H1 (cell line): Measurements from ENCODE around the gene TRPT1. TPM values are rescaled to one million over a fixed set of nuclear protein-coding genes. Genes with fewer than 3 reads are reported as not detected.

Source experiments
- CTCF ChIA-PET: fragments of 300-600 bp; sonication (Branson Sonifier 250); formaldehyde crosslinking; loops from one replicate; lab custom pipeline; 2021; ENCODE audit not compliant: partially characterized antibody; lab: Charles Lee
- POLR2A ChIA-PET: fragments of 300-600 bp; sonication (Branson Sonifier 250); formaldehyde crosslinking; loops from one replicate; lab custom pipeline; 2021; ENCODE audit warnings: inconsistent platforms; ENCODE audit not compliant: partially characterized antibody; lab: Charles Lee
- DNase-seq, 2 experiments: peaks; one replicate each; pipeline versions ENCODE4 v3.0.0 to v3.0.0-alpha.2; 2010 to 2022; ENCODE audit warnings: low spot score in 2 of 2, low read depth in 1 of 2, mixed read lengths in 1 of 2
- FAIRE-seq: peaks from 2 replicates; lab custom pipeline; 2011; peaks lifted over from hg19 to GRCh38; lab: Jason Lieb, UNC
- H2AFZ ChIP-seq: 2 replicates; pipeline ENCODE4 v1.8.1; 2012; ENCODE audit warnings: low read length, inconsistent platforms
- H2AK5ac ChIP-seq: 2 replicates; pipeline ENCODE4 v1.6.1; 2013; ENCODE audit warnings: low read depth, low read length
- H2BK120ac ChIP-seq: replicated peaks from 2 replicates; pipeline ENCODE3; 2013; ENCODE audit warnings: low read depth, low read length, inconsistent platforms
- H2BK12ac ChIP-seq: 2 replicates; pipeline ENCODE4 v1.6.1; 2013; ENCODE audit warnings: low read depth, low read length
- H2BK15ac ChIP-seq: 2 replicates; pipeline ENCODE4 v1.6.1; 2013; ENCODE audit warnings: low read length
- H2BK20ac ChIP-seq: 2 replicates; pipeline ENCODE4 v1.6.1; 2013; ENCODE audit warnings: low read length
- H2BK5ac ChIP-seq: 2 replicates; pipeline ENCODE4 v1.6.1; 2013; ENCODE audit warnings: low read depth, low read length
- H3K14ac ChIP-seq: 2 replicates; pipeline ENCODE4 v1.6.1; 2013; ENCODE audit warnings: inconsistent platforms; ENCODE audit not compliant: insufficient read length
- H3K18ac ChIP-seq: 2 replicates; pipeline ENCODE4 v1.6.1; 2013; ENCODE audit warnings: low read length; ENCODE audit errors: extremely low read depth
- H3K23ac ChIP-seq: 2 replicates; pipeline ENCODE4 v1.6.1; 2013; ENCODE audit warnings: inconsistent platforms; ENCODE audit not compliant: insufficient read length
- H3K23me2 ChIP-seq: 2 replicates; pipeline ENCODE4 v1.6.1; 2013; ENCODE audit warnings: low read depth, low read length
- H3K27ac ChIP-seq: 2 replicates; pipeline ENCODE4 v1.6.1; 2011; ENCODE audit warnings: low read depth, low read length, inconsistent platforms
- H3K27me3 ChIP-seq, 4 experiments: replicated peaks in 1 of 4; 1 replicate in 1 of 4; 2 replicates in 3 of 4; pipeline versions ENCODE4 v1.6.1 to v1.8.1; 2011 to 2013; ENCODE audit warnings: low read length in 3 of 4, mild to moderate bottlenecking in 3 of 4, inconsistent platforms in 2 of 4, mixed read lengths in 2 of 4, moderate library complexity in 1 of 4; ENCODE audit not compliant: control insufficient read depth in 3 of 4, insufficient read depth in 3 of 4; ENCODE audit errors: extremely low read depth in 1 of 4
- H3K36me3 ChIP-seq, 4 experiments: 2 replicates each; pipeline versions ENCODE4 v1.6.1 to v1.8.1; 2011 to 2013; ENCODE audit warnings: mild to moderate bottlenecking in 4 of 4, low read length in 3 of 4, moderate library complexity in 2 of 4, control low read depth in 1 of 4, inconsistent platforms in 1 of 4; ENCODE audit not compliant: insufficient read depth in 4 of 4, control insufficient read depth in 2 of 4
- H3K4ac ChIP-seq: replicated peaks from 2 replicates; pipeline ENCODE3; 2013; ENCODE audit warnings: low read length, low read depth, mixed read lengths, inconsistent platforms; ENCODE audit not compliant: insufficient read length
- H3K4me1 ChIP-seq, 4 experiments: replicated peaks in 1 of 4; 1 replicate in 1 of 4; 2 replicates in 3 of 4; pipeline versions ENCODE4 v1.6.1 to v1.8.1; 2011 to 2013; ENCODE audit warnings: low read length in 3 of 4, inconsistent platforms in 2 of 4, mixed read lengths in 1 of 4; ENCODE audit not compliant: insufficient read depth in 4 of 4, control insufficient read depth in 3 of 4
- H3K4me2 ChIP-seq, 2 experiments: 2 replicates each; pipeline versions ENCODE4 v1.6.1 to v1.8.1; 2011 to 2013; ENCODE audit warnings: low read depth in 2 of 2, low read length in 2 of 2, control low read depth in 1 of 2, inconsistent platforms in 1 of 2, mild to moderate bottlenecking in 1 of 2; ENCODE audit not compliant: insufficient read depth in 1 of 2
- H3K4me3 ChIP-seq, 4 experiments: fragments of 200-600, 300-600 bp in 1 of 4; sonication (generic), shearing (Covaris generic), sonication (Bioruptor Twin) in 1 of 4; 2 replicates each; pipeline versions ENCODE4 v1.5.1 to v1.8.1; 2011 to 2016; ENCODE audit warnings: low read length in 4 of 4, low read depth in 3 of 4, control low read depth in 2 of 4, inconsistent platforms in 2 of 4, mild to moderate bottlenecking in 2 of 4, mixed read lengths in 1 of 4, moderate library complexity in 1 of 4; ENCODE audit not compliant: insufficient read depth in 2 of 4; ENCODE audit errors: extremely low read depth in 1 of 4
- H3K56ac ChIP-seq: replicated peaks from 2 replicates; pipeline ENCODE3; 2013; ENCODE audit warnings: low read depth, mild to moderate bottlenecking, mixed read lengths, low read length, inconsistent platforms; ENCODE audit not compliant: insufficient read length
- H3K79me1 ChIP-seq: 2 replicates; pipeline ENCODE4 v1.6.1; 2013; ENCODE audit warnings: low read depth, low read length, control low read depth
- H3K79me2 ChIP-seq, 2 experiments: 2 replicates each; pipeline versions ENCODE4 v1.6.1 to v1.8.1; 2012 to 2013; ENCODE audit warnings: low read length in 2 of 2, mild to moderate bottlenecking in 2 of 2, inconsistent platforms in 1 of 2; ENCODE audit not compliant: insufficient read depth in 2 of 2, control insufficient read depth in 1 of 2
- H3K9ac ChIP-seq, 4 experiments: replicated peaks in 1 of 4; 1 replicate in 1 of 4; 2 replicates in 3 of 4; pipeline versions ENCODE4 v1.6.1 to v1.8.1; 2011 to 2013; ENCODE audit warnings: low read depth in 3 of 4, low read length in 3 of 4, control low read depth in 2 of 4, mild to moderate bottlenecking in 2 of 4, moderate library complexity in 2 of 4, inconsistent platforms in 1 of 4; ENCODE audit errors: extremely low read depth in 1 of 4
- H3K9me3 ChIP-seq, 2 experiments: 2 replicates each; pipeline versions ENCODE4 v1.6.1 to v1.8.1; 2012 to 2013; ENCODE audit warnings: mild to moderate bottlenecking in 2 of 2, moderate library complexity in 2 of 2, control low read depth in 1 of 2, inconsistent platforms in 1 of 2, low read depth in 1 of 2, low read length in 1 of 2, mixed read lengths in 1 of 2; ENCODE audit not compliant: insufficient read depth in 2 of 2
- H4K20me1 ChIP-seq, 2 experiments: replicated peaks in 1 of 2; 2 replicates each; pipeline versions ENCODE3 to v1.8.1; 2011 to 2013; ENCODE audit warnings: inconsistent platforms in 2 of 2, low read length in 2 of 2, mild to moderate bottlenecking in 1 of 2; ENCODE audit not compliant: insufficient read depth in 2 of 2, control insufficient read depth in 1 of 2
- H4K5ac ChIP-seq: 2 replicates; pipeline ENCODE4 v1.6.1; 2013; ENCODE audit warnings: low read length, low read depth, mixed read lengths, inconsistent platforms; ENCODE audit not compliant: insufficient read length
- H4K8ac ChIP-seq: 2 replicates; pipeline ENCODE4 v1.8.0; 2013; ENCODE audit warnings: mild to moderate bottlenecking, moderate library complexity, low read length, inconsistent platforms; ENCODE audit not compliant: insufficient read depth; ENCODE audit errors: extremely low read depth
- H4K91ac ChIP-seq: replicated peaks from 2 replicates; pipeline ENCODE3; 2013; ENCODE audit warnings: low read length, mixed read lengths, inconsistent platforms; ENCODE audit not compliant: insufficient read length
- ASH2L ChIP-seq: fragments of 200-600, 300-600 bp; sonication (generic); IDR thresholded peaks from one replicate; pipeline ENCODE4 v1.7.1; 2017; ENCODE audit warnings: low read length
- CEBPB ChIP-seq: IDR thresholded peaks from 2 replicates; pipeline ENCODE4 v1.6.1; 2012; ENCODE audit warnings: low read depth, low read length
- CREB1 ChIP-seq: IDR thresholded peaks from 2 replicates; pipeline ENCODE4 v1.6.1; 2012; ENCODE audit warnings: inconsistent platforms
- E2F6 ChIP-seq: IDR thresholded peaks from 2 replicates; pipeline ENCODE4 v1.6.1; 2012; ENCODE audit warnings: inconsistent platforms
- HDAC2 ChIP-seq, 2 experiments: fragments of 300-600 bp in 1 of 2; sonication (generic) in 1 of 2; IDR thresholded peaks; 2 replicates each; pipeline ENCODE4 v1.6.1; 2011 to 2012; ENCODE audit warnings: low read depth in 2 of 2, low read length in 2 of 2, mild to moderate bottlenecking in 2 of 2, moderate library complexity in 2 of 2, borderline replicate concordance in 1 of 2, inconsistent platforms in 1 of 2
- JUN ChIP-seq: IDR thresholded peaks from 2 replicates; pipeline ENCODE4 v1.6.1; 2011; ENCODE audit warnings: low read depth, mild to moderate bottlenecking, improper control_type of control experiment, low read length
- KDM1A ChIP-seq: fragments of 200-600, 300-600 bp; sonication (generic); IDR thresholded peaks from 2 replicates; pipeline ENCODE4 v1.7.1; 2016; ENCODE audit warnings: mild to moderate bottlenecking, low read length, borderline replicate concordance
- MAFK ChIP-seq: IDR thresholded peaks from 2 replicates; pipeline ENCODE4 v1.6.1; 2012; ENCODE audit warnings: low read depth, mild to moderate bottlenecking, improper control_type of control experiment, low read length
- NRF1 ChIP-seq: IDR thresholded peaks from 2 replicates; pipeline ENCODE4 v1.6.1; 2011; ENCODE audit warnings: mild to moderate bottlenecking, low read depth, low read length, improper control_type of control experiment
- SIN3A ChIP-seq, 2 experiments: IDR thresholded peaks in 1 of 2; conservative IDR thresholded peaks in 1 of 2; 2 replicates each; pipeline ENCODE4 v1.6.1; 2011 to 2012; ENCODE audit warnings: low read length in 2 of 2, improper control_type of control experiment in 1 of 2, low read depth in 1 of 2, mild to moderate bottlenecking in 1 of 2
- WGBS, 2 experiments: shearing (Covaris generic) in 1 of 2; methylation state at CpG; one replicate each; pipeline versions ENCODE4 v1.1.6 to v1.1.7; 2013 to 2015; ENCODE audit warnings: low lambda C conversion rate in 2 of 2, mixed read lengths in 2 of 2, inconsistent platforms in 1 of 2, low coverage in 1 of 2, missing lambda C conversion rate in 1 of 2; ENCODE audit not compliant: insufficient replicate concordance in 2 of 2, insufficient coverage in 1 of 2, insufficient read length in 1 of 2; ENCODE audit errors: extremely low coverage in 1 of 2, missing lambda C conversion rate in 1 of 2; 5-methylcytosine and 5-hydroxymethylcytosine counted together
- polyA plus RNA-seq, 7 experiments: library from polyadenylated mRNA; depleted of rRNA in 3 of 7; stranded (reverse) in 5 of 7; unstranded in 2 of 7; fragments of >200 nt in 5 of 7; fragments of 200-250 nt in 2 of 7; gene quantifications; 1 replicate in 5 of 7; 2 replicates in 1 of 7; 4 replicates in 1 of 7; pipeline versions ENCODE4 v1.2.1 to v1.2.3, GENCODE V29; 2011 to 2013; ENCODE audit warnings: missing spikeins in 2 of 7, mixed read lengths in 2 of 7
- total RNA-seq: library from RNA; stranded (reverse); fragmentation: NEBNext Ultra II Directional; extraction: Animal tissue kit (Norgen Biotek cat#: 25700); gene quantifications from 2 replicates; pipeline ENCODE4 v1.2.1, GENCODE V29; 2021

The TRPT1 gene
- total and polyA plus RNA-seq, 2 of the 8 experiments (the other 6 are each of a cell fraction or from before 2014, with no cell fraction given) = 34.5 to 74.6 TPM

GRCh38 chr11:64240435-64241240 lies 14.7 kb upstream of the TRPT1 start, which contains the start of gene FKBP2:
FKBP2 (plus strand) TSS chr11:64241095; CDS start chr11:64242388, 1,293 bp downstream.
- Histone ChIP-seq H3K4ac (peak within 1 kb of the TSS; percentile 38), H3K9ac (peak within 1 kb of the TSS; percentile 72 to 85 (median 76)), H4K5ac (peak within 1 kb of the TSS; percentile 90), H3K14ac (no peak within 1 kb of the TSS), H3K56ac (peak within 1 kb of the TSS; percentile 90), H3K9me3 (no peaks in the 10 kb centered on the region), H3K79me1 (peaks cover 3% of the 10 kb centered on the region), H3K36me3 (peaks cover 0 to 19% (median 7%) of the 10 kb centered on the region in 4 experiments; a peak in 4 of 8 replicates), H2BK20ac (no peak within 1 kb of the TSS), H2BK120ac (no peak within 1 kb of the TSS), H3K23ac (no peak within 1 kb of the TSS), H3K27me3 (no peaks in the 10 kb centered on the region; a peak in 1 of 7 replicates), H4K91ac (peak within 1 kb of the TSS; percentile 81), H4K8ac (peak within 1 kb of the TSS; percentile 92), H3K4me3 (peak within 1 kb of the TSS; percentile 67 to 82 (median 78)), H3K79me2 (peaks cover 2 to 13% of the 10 kb centered on the region in 2 experiments; a peak in 3 of 4 replicates), H3K23me2 (peaks cover 12% of the 10 kb centered on the region), H3K18ac (peak within 1 kb of the TSS; percentile 99), H2BK5ac (peak within 1 kb of the TSS; percentile 88), H4K20me1 (peaks cover 0 to 11% of the 10 kb centered on the region in 2 experiments), H2BK12ac (0 out of 2 replicates have a peak within 1 kb of the TSS, but pooled peaks have one; percentile 1), H3K27ac (peak within 1 kb of the TSS; percentile 87), H3K4me1 (peaks cover 0 to 16% (median 12%) of the 10 kb centered on the region in 4 experiments; a peak in 6 of 7 replicates), H2AFZ (no peak within 1 kb of the TSS), H2BK15ac (no peak within 1 kb of the TSS), H2AK5ac (peak within 1 kb of the TSS; percentile 26; the same call in 1 of the 2 replicates), H3K4me2 (peak within 1 kb of the TSS; percentile 82 to 85)
- ChIA-PET CTCF (interaction anchor here (1.0 to 1.6 kb wide), 3 partner anchors 10 to 32 kb away, joined by 3 to 4 read pairs (median 4); partner anchors contain the start of gene NUDT22), POLR2A (interaction anchor here (0.7 to 13.1 kb wide), 9 partner anchors 6 to 64 kb away, joined by 3 to 352 read pairs (median 43); partner anchors contain the start of genes DNAJC4, FKBP2, NUDT22 and PLCB3)
- DNase-seq (peak; percentile 88 to 97), FAIRE-seq (no peak)
- 7% methylated on average over 44 of the region's 58 CpGs; no CpG with 5 or more reads in 1 of the 2 experiments for WGBS, 2 experiments
- peak in 1 of 2 experiments; percentile 29; a peak in 1 of 4 replicates for TF ChIP-seq SIN3A (conservative IDR thresholded peaks at IDR 0.05 in 1 of 2, IDR thresholded peaks at IDR 0.05 in 1 of 2; ENCODE audit: low read depth in 1 of 2, low read length in 2 of 2)
- peak; percentile 71 for TF ChIP-seq NRF1
- TF ChIP-seq ASH2L = peak; percentile 41
- TF ChIP-seq MAFK = no peak
- no peak for TF ChIP-seq KDM1A
- no peak for TF ChIP-seq HDAC2 (IDR thresholded peaks at IDR 0.05; ENCODE audit: borderline replicate concordance in 1 of 2, low read depth in 2 of 2, low read length in 2 of 2)
- TF ChIP-seq CREB1 = peak; percentile 93
- TF ChIP-seq CEBPB = no peak
- TF ChIP-seq JUN = no peak
- TF ChIP-seq E2F6 = peak; percentile 28; the same call in 1 of the 2 replicates
